Sigmoid colon (tissue), 3 donors: ENCODE data around the gene ZNF71.

Experiments used
- CTCF ChIP-seq, 4 experiments: fragments of 450-650 bp in 3 of 4; fragments of 200-600 bp in 1 of 4; IDR thresholded peaks; one replicate each; pipeline ENCODE4 v1.5.1; 2016 to 2019; ENCODE audit warnings: antibody characterized with exemption in 4 of 4, mild to moderate bottlenecking in 3 of 4, moderate library complexity in 2 of 4
- POLR2A ChIP-seq, 2 donors: fragments of 450-650 bp; IDR thresholded peaks; one replicate each; pipeline ENCODE4 v1.6.1; 2016; ENCODE audit warnings: antibody characterized with exemption in 2 of 2, mild to moderate bottlenecking in 2 of 2, moderate library complexity in 2 of 2

GRCh38 chr19:56654151-56654550 is 59.0 kb downstream of the ZNF71 start:
- TF ChIP-seq CTCF (IDR thresholded peaks at IDR 0.05) (no peak), POLR2A (IDR thresholded peaks at IDR 0.05) (no peak)
